ENCODE results near the gene RGL4. TPM values are rescaled to one million over a fixed set of nuclear protein-coding genes. Genes with fewer than 3 reads are reported as not detected.

RGL4 gene
- total RNA-seq, 1 experiment from 2014 or later: not detected

DNA sequence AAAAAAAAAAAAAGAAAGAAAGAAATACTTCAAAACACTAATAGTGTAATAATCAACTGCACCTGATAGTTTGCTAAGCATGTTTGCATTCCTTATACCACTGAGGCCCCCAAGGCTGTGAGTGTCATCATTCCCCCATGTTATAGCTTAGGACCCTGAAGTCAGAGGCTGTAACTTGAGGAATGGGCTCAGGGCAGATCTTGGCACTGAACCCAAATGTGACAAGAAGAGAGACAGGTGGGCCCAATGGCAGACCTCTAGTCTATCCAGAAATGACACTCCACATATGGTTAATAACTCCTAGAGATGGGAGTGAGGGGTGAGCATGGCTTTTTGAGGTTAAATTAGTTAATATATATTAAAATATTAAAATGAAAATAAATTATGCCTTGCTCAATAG, 46.9 kb downstream of the RGL4 start:
- TF ChIP-seq EZH2 (IDR thresholded peaks at IDR 0.05; ENCODE audit: borderline replicate concordance, low read depth, low read length, poor library complexity, severe bottlenecking): no peak
- TF ChIP-seq, protein P1, sequence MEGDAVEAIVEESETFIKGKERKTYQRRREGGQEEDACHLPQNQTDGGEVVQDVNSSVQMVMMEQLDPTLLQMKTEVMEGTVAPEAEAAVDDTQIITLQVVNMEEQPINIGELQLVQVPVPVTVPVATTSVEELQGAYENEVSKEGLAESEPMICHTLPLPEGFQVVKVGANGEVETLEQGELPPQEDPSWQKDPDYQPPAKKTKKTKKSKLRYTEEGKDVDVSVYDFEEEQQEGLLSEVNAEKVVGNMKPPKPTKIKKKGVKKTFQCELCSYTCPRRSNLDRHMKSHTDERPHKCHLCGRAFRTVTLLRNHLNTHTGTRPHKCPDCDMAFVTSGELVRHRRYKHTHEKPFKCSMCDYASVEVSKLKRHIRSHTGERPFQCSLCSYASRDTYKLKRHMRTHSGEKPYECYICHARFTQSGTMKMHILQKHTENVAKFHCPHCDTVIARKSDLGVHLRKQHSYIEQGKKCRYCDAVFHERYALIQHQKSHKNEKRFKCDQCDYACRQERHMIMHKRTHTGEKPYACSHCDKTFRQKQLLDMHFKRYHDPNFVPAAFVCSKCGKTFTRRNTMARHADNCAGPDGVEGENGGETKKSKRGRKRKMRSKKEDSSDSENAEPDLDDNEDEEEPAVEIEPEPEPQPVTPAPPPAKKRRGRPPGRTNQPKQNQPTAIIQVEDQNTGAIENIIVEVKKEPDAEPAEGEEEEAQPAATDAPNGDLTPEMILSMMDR (conservative IDR thresholded peaks at IDR 0.05; ENCODE audit: low read depth, low read length): no peak
- CTCF ChIA-PET: interaction anchor here (0.7 kb wide), 1 partner anchor 111 kb away, joined by 4 read pairs; no protein-coding TSS in a partner anchor
- Histone ChIP-seq H3K9me3 (ENCODE audit: low read depth, low read length, poor library complexity, severe bottlenecking) (no peaks in the 10 kb centered on the region), H3K27me3 (replicated peaks; ENCODE audit: insufficient read depth, low read depth, low read length, poor library complexity) (no peaks in the 10 kb centered on the region), H3K4me1 (ENCODE audit: insufficient read depth, low read length, poor library complexity, severe bottlenecking) (no peaks in the 10 kb centered on the region), H3K36me3 (ENCODE audit: insufficient read depth, low read length, poor library complexity, severe bottlenecking) (peaks cover 8% of the 10 kb centered on the region), H3K4me3 (ENCODE audit: low read depth, low read length, poor library complexity, severe bottlenecking) (no peak overlapping the region), H3K27ac (ENCODE audit: low read depth, low read length, poor library complexity, severe bottlenecking) (no peak overlapping the region)
- POLR2A ChIA-PET (ENCODE audit: low non-redundant PET): no interaction called here
- intact Hi-C loops (cut with micrococcal nuclease; ENCODE audit: unreplicated experiment): no loop called here
- no TSS peak for BruUV-seq (replicated peaks)
- no peak for DNase-seq (ENCODE audit: low spot score)

DNA sequence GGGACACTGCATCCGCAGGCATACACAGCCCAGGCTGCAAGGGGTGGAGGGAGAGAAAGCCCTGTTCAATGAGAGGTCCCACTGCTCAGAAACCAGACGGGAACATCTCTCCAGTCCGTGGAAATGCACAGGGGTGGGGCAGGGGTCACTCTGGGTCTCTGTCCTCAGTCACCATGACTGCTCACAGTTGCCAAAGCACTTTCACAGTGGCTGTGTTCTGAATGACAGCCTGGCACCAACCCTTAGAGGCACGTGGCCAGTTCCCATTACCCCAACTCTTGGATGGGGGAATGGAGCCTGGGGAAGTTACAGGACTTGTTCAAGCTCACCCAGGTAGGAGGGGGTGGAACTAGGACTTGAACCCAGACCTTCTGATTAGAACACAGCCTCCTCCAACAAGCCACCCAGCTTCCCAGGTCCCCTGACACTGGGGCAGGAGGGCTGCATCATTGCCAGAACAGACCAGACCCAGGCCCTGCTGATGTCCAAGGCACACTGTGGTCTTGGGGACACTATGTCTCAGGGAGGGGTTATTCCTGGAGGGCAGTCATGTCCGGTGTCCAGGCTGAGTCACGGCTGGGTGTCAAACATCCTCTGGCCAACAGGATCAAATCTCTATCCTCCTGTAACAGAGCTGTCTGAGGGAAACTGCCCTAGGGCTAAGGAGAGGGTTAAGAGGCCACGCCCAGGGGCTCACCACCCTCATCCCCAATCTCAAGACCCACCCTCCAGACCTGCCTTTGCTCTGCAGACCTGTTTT, 51.9 kb downstream of the RGL4 start:
- ChIA-PET POLR2A (ENCODE audit: low non-redundant PET) (no interaction called here), CTCF (interaction anchor here (0.6 kb wide), 1 partner anchor 580 kb away, joined by 5 read pairs; no protein-coding TSS in a partner anchor)
- Histone ChIP-seq H3K9me3 (ENCODE audit: low read depth, low read length, poor library complexity, severe bottlenecking) (no peaks in the 10 kb centered on the region), H3K36me3 (ENCODE audit: insufficient read depth, low read length, poor library complexity, severe bottlenecking) (peaks cover 34% of the 10 kb centered on the region), H3K27ac (ENCODE audit: low read depth, low read length, poor library complexity, severe bottlenecking) (no peak overlapping the region), H3K4me1 (ENCODE audit: insufficient read depth, low read length, poor library complexity, severe bottlenecking) (no peaks in the 10 kb centered on the region), H3K27me3 (replicated peaks; ENCODE audit: insufficient read depth, low read depth, low read length, poor library complexity) (no peaks in the 10 kb centered on the region), H3K4me3 (ENCODE audit: low read depth, low read length, poor library complexity, severe bottlenecking) (no peak overlapping the region)
- TF ChIP-seq, protein P1 (conservative IDR thresholded peaks at IDR 0.05; ENCODE audit: low read depth, low read length): no peak
- no peak for TF ChIP-seq EZH2 (IDR thresholded peaks at IDR 0.05; ENCODE audit: borderline replicate concordance, low read depth, low read length, poor library complexity, severe bottlenecking)
- no TSS peak for BruUV-seq (replicated peaks)
- intact Hi-C loops (cut with micrococcal nuclease; ENCODE audit: unreplicated experiment): no loop called here
- no peak for DNase-seq (ENCODE audit: low spot score)

DNA sequence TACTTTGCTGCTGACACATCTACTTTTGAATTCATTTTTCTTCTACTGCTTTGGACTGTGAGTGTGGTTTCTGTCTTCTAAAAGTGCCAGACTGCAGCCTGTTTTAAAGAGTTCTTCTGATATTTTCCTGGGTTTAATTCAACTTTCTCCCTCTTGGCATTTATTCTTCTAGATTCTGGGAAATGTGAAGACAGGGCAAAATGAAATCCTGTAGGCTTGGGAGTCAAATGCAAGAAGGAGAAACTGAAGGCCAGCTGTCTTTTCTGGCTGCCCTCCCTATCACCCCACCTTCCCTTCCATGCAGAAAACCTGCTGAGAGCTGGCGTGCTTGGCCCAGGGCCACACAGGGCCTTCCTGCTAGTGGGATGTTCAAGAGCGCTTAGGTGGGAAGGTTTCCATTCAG, 52.5 kb downstream of the RGL4 start:
- ChIA-PET POLR2A (ENCODE audit: low non-redundant PET) (no interaction called here), CTCF (no interaction called here)
- no peak for DNase-seq (ENCODE audit: low spot score)
- no peaks in the 10 kb centered on the region for H3K9me3 ChIP-seq (ENCODE audit: low read depth, low read length, poor library complexity, severe bottlenecking)
- TF ChIP-seq EZH2 (IDR thresholded peaks at IDR 0.05; ENCODE audit: borderline replicate concordance, low read depth, low read length, poor library complexity, severe bottlenecking): no peak
- TF ChIP-seq, protein P1 (conservative IDR thresholded peaks at IDR 0.05; ENCODE audit: low read depth, low read length): no peak
- peaks cover 34% of the 10 kb centered on the region for H3K36me3 ChIP-seq (ENCODE audit: insufficient read depth, low read length, poor library complexity, severe bottlenecking)
- H3K4me3 ChIP-seq (ENCODE audit: low read depth, low read length, poor library complexity, severe bottlenecking): no peak overlapping the region
- H3K27ac ChIP-seq (ENCODE audit: low read depth, low read length, poor library complexity, severe bottlenecking): no peak overlapping the region
- no peaks in the 10 kb centered on the region for H3K27me3 ChIP-seq (replicated peaks; ENCODE audit: insufficient read depth, low read depth, low read length, poor library complexity)
- no TSS peak for BruUV-seq (replicated peaks)
- H3K4me1 ChIP-seq (ENCODE audit: insufficient read depth, low read length, poor library complexity, severe bottlenecking): no peaks in the 10 kb centered on the region
- intact Hi-C loops (cut with micrococcal nuclease; ENCODE audit: unreplicated experiment): no loop called here

Measured in A673 (cell line).